GM23248 (cell line): ENCODE results near the gene SCYGR6. TPM values are rescaled to one million over a fixed set of nuclear protein-coding genes. Genes with fewer than 3 reads are reported as not detected.
A peak's percentile ranks its signal among the peaks of the same experiment; 100 is the strongest.

Experiments
- DNase-seq: peaks from one replicate; pipeline ENCODE4 v3.0.0-alpha.2; 2015
- H2AFZ ChIP-seq: fragments of 200-600 bp; sonication (generic); 2 replicates; pipeline ENCODE4 v1.6.1; 2016; ENCODE audit warnings: antibody characterized with exemption
- H3F3A ChIP-seq: fragments of 200-600 bp; sonication (generic); 2 replicates; pipeline ENCODE4 v1.6.1; 2016; ENCODE audit warnings: mild to moderate bottlenecking, antibody characterized with exemption, mixed run types; ENCODE audit not compliant: insufficient read depth
- H3K27ac ChIP-seq: fragments of 200-600 bp; sonication (generic); 2 replicates; pipeline ENCODE4 v1.5.1; 2016; ENCODE audit warnings: mild to moderate bottlenecking
- H3K27me3 ChIP-seq: fragments of 200-600 bp; sonication (generic); replicated peaks from 2 replicates; pipeline ENCODE4 v1.6.1; 2016; ENCODE audit warnings: mild to moderate bottlenecking; ENCODE audit not compliant: insufficient read depth
- H3K36me3 ChIP-seq: fragments of 200-600 bp; sonication (generic); 2 replicates; pipeline ENCODE4 v1.6.1; 2016; ENCODE audit warnings: low read depth, mild to moderate bottlenecking
- H3K4me1 ChIP-seq: fragments of 200-600 bp; sonication (generic); 2 replicates; pipeline ENCODE4 v1.6.1; 2016; ENCODE audit warnings: mild to moderate bottlenecking; ENCODE audit not compliant: insufficient read depth
- H3K4me2 ChIP-seq: fragments of 200-600 bp; sonication (generic); one replicate; pipeline ENCODE4 v1.6.1; 2016; ENCODE audit warnings: mild to moderate bottlenecking; ENCODE audit not compliant: unreplicated experiment
- H3K4me3 ChIP-seq: fragments of 200-600 bp; sonication (generic); 2 replicates; pipeline ENCODE4 v1.5.1; 2016; ENCODE audit warnings: mild to moderate bottlenecking
- H3K79me2 ChIP-seq: fragments of 200-600 bp; sonication (generic); 2 replicates; pipeline ENCODE4 v1.6.1; 2016; ENCODE audit warnings: mild to moderate bottlenecking; ENCODE audit not compliant: insufficient read depth
- H3K9ac ChIP-seq: fragments of 200-600 bp; sonication (generic); 2 replicates; pipeline ENCODE4 v1.6.1; 2016; ENCODE audit warnings: mild to moderate bottlenecking
- H3K9me2 ChIP-seq: fragments of 200-600 bp; sonication (generic); 2 replicates; pipeline ENCODE4 v1.6.1; 2016; ENCODE audit warnings: mixed run types, mild to moderate bottlenecking, moderate library complexity; ENCODE audit not compliant: insufficient read depth
- H3K9me3 ChIP-seq: fragments of 200-600 bp; sonication (generic); one replicate; pipeline ENCODE4 v1.6.1; 2017; ENCODE audit warnings: low read depth
- H4K20me1 ChIP-seq: fragments of 200-600 bp; sonication (generic); 2 replicates; pipeline ENCODE4 v1.6.0; 2016; ENCODE audit not compliant: insufficient read depth
- EZH2 ChIP-seq: fragments of 200-600 bp; sonication (generic); IDR thresholded peaks from 2 replicates; pipeline ENCODE4 v1.6.1; 2018; ENCODE audit warnings: antibody characterized with exemption, mild to moderate bottlenecking; ENCODE audit not compliant: insufficient read depth, poor library complexity, severe bottlenecking
- EZH2phosphoT487 ChIP-seq: fragments of 200-600 bp; sonication (generic); IDR thresholded peaks from 2 replicates; pipeline ENCODE4 v1.6.1; 2018; ENCODE audit warnings: antibody characterized with exemption, moderate library complexity, mild to moderate bottlenecking, low read depth; ENCODE audit not compliant: insufficient read depth
- WGBS, 2 experiments: methylation state at CpG; one replicate each; pipeline ENCODE4 v1.1.6; 2015 to 2017; ENCODE audit warnings: low lambda C conversion rate in 2 of 2, low coverage in 1 of 2; ENCODE audit errors: missing lambda C conversion rate in 2 of 2; 5-methylcytosine and 5-hydroxymethylcytosine counted together
- in situ Hi-C: fragments of 300-500 bp; cut with MboI; formaldehyde crosslinking; loops from 2 replicates; pipeline ENCODE4 v1.15.0; 2020
- polyA plus RNA-seq: library from polyadenylated mRNA; unstranded; fragments of >200 nt; fragmentation: Nextera tagmentation; extraction: Ambion mirVana; gene quantifications from 2 replicates; pipeline ENCODE4 v1.2.1, GENCODE V29; 2016
- total RNA-seq: library from RNA; depleted of rRNA; stranded (reverse); fragments of >200 nt; shearing (Covaris generic); gene quantifications from 2 replicates; pipeline ENCODE4 v1.2.3, GENCODE V29; 2014

The SCYGR6 gene
- total and polyA plus RNA-seq, 2 experiments from 2014 or later = not detected

DNA sequence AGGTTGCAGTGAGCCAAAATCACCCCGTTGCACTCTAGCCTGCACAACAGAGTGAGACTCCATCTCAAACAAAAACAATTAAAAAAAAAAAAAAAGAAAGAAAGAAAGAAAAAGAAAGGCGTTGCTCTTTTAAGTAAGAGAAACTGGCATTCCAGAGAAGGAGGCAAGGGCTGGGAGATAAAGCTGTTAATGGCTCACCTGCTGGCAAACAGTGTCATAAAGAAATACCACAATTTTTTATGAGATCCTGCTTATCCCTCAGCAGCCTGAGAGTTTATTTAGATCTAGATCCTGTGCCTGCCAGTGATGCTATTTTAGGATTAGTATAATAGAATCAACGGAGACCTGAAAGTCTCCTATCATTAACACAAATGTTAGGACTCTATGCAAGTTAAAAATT lies 23.0 kb downstream of the SCYGR6 start:
- Histone ChIP-seq H3K9me3 (no peaks in the 10 kb centered on the region), H3K36me3 (no peaks in the 10 kb centered on the region), H3K9me2 (no peaks in the 10 kb centered on the region), H2AFZ (no peak overlapping the region), H3K4me1 (peaks cover 11% of the 10 kb centered on the region), H3K79me2 (no peaks in the 10 kb centered on the region), H3K4me2 (no peak overlapping the region), H3K27ac (no peak overlapping the region), H3K4me3 (no peak overlapping the region), H3F3A (peaks cover 6% of the 10 kb centered on the region), H3K9ac (no peak overlapping the region), H4K20me1 (no peaks in the 10 kb centered on the region), H3K27me3 (no peaks in the 10 kb centered on the region)
- no peak for DNase-seq
- 76 to 81% methylated on average over 3 of the region's 3 CpGs for WGBS, 2 experiments
- TF ChIP-seq EZH2 = no peak
- in situ Hi-C loops = no loop called here

DNA sequence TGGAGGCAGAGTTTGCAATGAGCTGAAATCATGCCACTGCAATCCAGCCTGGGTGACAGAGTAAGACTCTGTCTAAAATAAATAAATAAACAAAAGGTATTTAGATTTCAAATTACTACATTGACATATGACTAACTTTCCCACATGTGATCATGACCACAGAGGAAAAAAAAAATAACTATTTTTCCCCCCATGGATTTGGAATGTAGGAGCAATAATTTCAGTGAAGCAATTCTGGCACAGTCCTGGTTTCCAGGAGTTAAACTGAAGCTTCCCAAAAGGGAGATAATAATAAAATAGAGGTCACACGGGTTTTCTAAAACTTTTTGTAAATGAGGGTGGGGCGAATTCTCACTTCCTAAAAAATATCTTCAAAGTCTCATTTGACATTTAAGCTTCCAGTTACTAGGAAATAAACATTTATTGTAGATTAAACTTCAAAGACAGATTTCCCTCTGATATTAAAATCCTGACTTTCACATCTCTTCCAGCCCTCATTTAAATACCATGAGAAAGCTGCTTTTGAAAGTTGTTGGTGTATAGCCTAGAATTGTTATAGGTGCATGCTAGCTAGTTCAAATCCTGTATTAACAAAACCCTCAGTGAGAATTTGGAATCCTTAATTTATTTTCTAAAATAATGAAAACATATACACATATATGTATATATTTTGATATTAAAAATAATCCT lies 27.4 kb downstream of the SCYGR6 start:
- no peak overlapping the region for H3K9ac ChIP-seq
- H3K4me1 ChIP-seq = no peaks in the 10 kb centered on the region
- no peaks in the 10 kb centered on the region for H3K36me3 ChIP-seq
- no peaks in the 10 kb centered on the region for H3K9me3 ChIP-seq
- no peaks in the 10 kb centered on the region for H3F3A ChIP-seq
- in situ Hi-C loops = no loop called here
- 27 to 41% methylated on average over 2 of the region's 2 CpGs for WGBS, 2 experiments
- no peaks in the 10 kb centered on the region for H3K27me3 ChIP-seq
- H3K9me2 ChIP-seq = no peaks in the 10 kb centered on the region
- no peak overlapping the region for H3K4me2 ChIP-seq
- no peaks in the 10 kb centered on the region for H4K20me1 ChIP-seq
- H3K4me3 ChIP-seq = no peak overlapping the region
- no peaks in the 10 kb centered on the region for H3K79me2 ChIP-seq
- peak; percentile 8 for DNase-seq
- no peak overlapping the region for H3K27ac ChIP-seq
- TF ChIP-seq EZH2phosphoT487 = no peak
- TF ChIP-seq EZH2 = no peak
- no peak overlapping the region for H2AFZ ChIP-seq

DNA sequence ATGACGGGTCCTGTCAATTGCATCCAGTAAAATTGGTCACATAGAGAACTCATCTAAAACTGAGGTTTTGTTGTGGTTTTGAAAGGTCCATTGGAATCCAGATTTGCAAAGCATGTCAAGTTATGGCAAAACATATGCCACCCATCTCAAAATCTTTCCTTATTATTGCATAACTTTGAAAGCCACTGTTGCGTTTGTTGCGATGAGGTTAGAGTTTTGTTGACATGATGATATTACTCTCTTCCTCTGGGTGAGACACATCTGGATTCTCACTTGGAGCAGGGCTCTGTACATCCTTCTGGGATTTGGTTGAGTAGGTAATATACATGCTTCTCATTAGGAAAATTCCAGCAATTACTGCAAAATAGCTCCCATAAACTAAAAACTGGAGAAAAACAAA lies 37.4 kb downstream of the SCYGR6 start:
- Histone ChIP-seq H3K9me3 (no peaks in the 10 kb centered on the region), H3K36me3 (no peaks in the 10 kb centered on the region), H2AFZ (no peak overlapping the region), H3K4me2 (no peak overlapping the region), H3K27me3 (no peaks in the 10 kb centered on the region), H4K20me1 (no peaks in the 10 kb centered on the region), H3K79me2 (no peaks in the 10 kb centered on the region), H3K9ac (no peak overlapping the region), H3K4me3 (no peak overlapping the region), H3K4me1 (no peaks in the 10 kb centered on the region), H3F3A (no peaks in the 10 kb centered on the region), H3K27ac (no peak overlapping the region), H3K9me2 (no peaks in the 10 kb centered on the region)
- 86 to 89% methylated on average over 3 of the region's 3 CpGs for WGBS, 2 experiments
- in situ Hi-C loops = no loop called here
- TF ChIP-seq EZH2phosphoT487 (no peak), EZH2 (no peak)
- DNase-seq = no peak

DNA sequence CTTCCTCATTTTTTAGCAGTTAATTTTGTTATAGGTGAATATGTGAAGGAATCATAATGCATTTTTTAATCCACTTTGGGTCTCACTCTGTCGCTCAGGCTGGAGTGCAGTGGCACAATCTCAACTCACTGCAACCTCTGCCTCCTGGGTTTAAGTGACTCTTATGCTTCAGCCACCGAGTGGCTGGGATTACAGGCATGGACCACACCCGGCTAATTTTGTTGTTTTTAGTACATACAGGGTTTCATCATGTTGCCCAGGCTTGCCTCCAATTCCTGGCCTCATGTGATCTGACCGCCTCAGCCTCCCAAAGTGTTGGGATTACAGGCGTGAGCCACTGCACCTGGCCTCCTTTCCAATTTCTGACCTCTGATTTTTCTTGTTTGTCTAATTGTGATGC lies 40.3 kb downstream of the SCYGR6 start:
- Histone ChIP-seq H3K79me2 (no peaks in the 10 kb centered on the region), H3F3A (no peaks in the 10 kb centered on the region), H3K9me2 (no peaks in the 10 kb centered on the region), H3K9me3 (no peaks in the 10 kb centered on the region), H3K4me1 (no peaks in the 10 kb centered on the region), H3K27me3 (no peaks in the 10 kb centered on the region), H2AFZ (no peak overlapping the region), H3K4me3 (no peak overlapping the region), H4K20me1 (no peaks in the 10 kb centered on the region), H3K36me3 (no peaks in the 10 kb centered on the region), H3K4me2 (no peak overlapping the region), H3K27ac (no peak overlapping the region), H3K9ac (no peak overlapping the region)
- TF ChIP-seq EZH2phosphoT487 = no peak
- no peak for TF ChIP-seq EZH2
- in situ Hi-C loops = no loop called here
- DNase-seq = peak; percentile 10
- WGBS, 2 experiments = 26% methylated on average over 5 of the region's 5 CpGs

DNA sequence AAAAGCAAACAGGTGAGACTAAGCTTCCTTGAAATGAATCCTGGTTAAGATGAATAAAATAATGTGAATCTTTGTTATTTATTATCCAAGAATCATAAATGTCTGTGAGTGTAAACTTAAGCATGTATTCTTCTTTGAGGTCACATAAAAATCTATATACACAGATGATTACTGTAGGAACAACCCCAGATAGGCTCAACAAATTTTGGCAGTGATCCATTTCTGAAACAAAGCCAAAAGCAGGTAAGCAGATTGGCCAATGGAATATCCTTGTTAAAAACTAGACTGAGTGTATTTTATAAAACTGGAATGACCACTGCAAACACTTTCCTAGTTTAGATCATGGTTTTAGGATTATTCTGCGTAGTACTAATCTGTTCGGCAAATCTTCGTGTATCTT lies 46.6 kb downstream of the SCYGR6 start:
- H3K9me3 ChIP-seq = no peaks in the 10 kb centered on the region
- H3K36me3 ChIP-seq = no peaks in the 10 kb centered on the region
- H3K4me2 ChIP-seq = no peak overlapping the region
- no peak overlapping the region for H2AFZ ChIP-seq
- no peak overlapping the region for H3K9ac ChIP-seq
- H3K9me2 ChIP-seq = no peaks in the 10 kb centered on the region
- H3K27me3 ChIP-seq = no peaks in the 10 kb centered on the region
- no peaks in the 10 kb centered on the region for H3F3A ChIP-seq
- no peak overlapping the region for H3K4me3 ChIP-seq
- TF ChIP-seq EZH2 = no peak
- no peak for TF ChIP-seq EZH2phosphoT487
- in situ Hi-C loops = no loop called here
- no peaks in the 10 kb centered on the region for H3K4me1 ChIP-seq
- no peak for DNase-seq
- H4K20me1 ChIP-seq = no peaks in the 10 kb centered on the region
- H3K79me2 ChIP-seq = no peaks in the 10 kb centered on the region
- 90 to 94% methylated on average over 3 of the region's 3 CpGs for WGBS, 2 experiments
- H3K27ac ChIP-seq = no peak overlapping the region
